ENCODE data around the gene SEC14L1. TPM values are rescaled to one million over a fixed set of nuclear protein-coding genes. Genes with fewer than 3 reads are reported as not detected.
"Not testable (repeated sequence)": the region's sequence is repeated elsewhere in the genome, so short reads cannot be mapped to it uniquely, and the experiment has no call there.

Gene SEC14L1
- total RNA-seq, 1 experiment from 2014 or later, result 48.1 TPM

DNA sequence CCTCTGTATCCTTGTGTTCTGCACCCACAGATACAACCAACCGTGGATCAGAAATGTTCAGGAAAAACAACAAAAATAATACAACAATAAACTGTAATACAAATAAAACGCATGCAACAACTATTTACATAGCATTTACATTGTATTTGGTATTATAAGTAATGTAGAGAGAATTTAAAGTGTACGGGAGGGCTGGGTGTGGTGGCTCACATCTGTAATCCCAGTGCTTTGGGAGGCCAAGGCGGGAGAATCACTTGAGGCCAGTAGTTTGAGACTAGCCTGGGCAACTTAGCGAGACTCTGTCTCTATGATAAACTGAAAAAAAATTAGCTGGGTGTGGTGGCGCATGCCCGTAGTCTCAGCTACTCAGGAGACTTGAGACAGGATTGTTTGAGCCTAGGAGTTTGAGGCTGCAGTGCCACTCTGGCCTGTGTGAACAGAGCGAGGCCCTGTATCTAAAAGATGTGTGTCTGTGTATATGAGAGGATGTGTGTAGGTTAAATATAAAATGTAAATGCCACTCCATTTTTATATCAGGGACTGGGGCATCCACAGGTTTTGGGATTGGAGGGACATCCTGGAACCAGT lies 13.3 kb downstream of the SEC14L1 start:
- peak; percentile 42 for DNase-seq (ENCODE audit: low spot score)
- in situ Hi-C loops (cut with HindIII; ENCODE audit: low sequenced_read_pairs), result no loop called here

DNA sequence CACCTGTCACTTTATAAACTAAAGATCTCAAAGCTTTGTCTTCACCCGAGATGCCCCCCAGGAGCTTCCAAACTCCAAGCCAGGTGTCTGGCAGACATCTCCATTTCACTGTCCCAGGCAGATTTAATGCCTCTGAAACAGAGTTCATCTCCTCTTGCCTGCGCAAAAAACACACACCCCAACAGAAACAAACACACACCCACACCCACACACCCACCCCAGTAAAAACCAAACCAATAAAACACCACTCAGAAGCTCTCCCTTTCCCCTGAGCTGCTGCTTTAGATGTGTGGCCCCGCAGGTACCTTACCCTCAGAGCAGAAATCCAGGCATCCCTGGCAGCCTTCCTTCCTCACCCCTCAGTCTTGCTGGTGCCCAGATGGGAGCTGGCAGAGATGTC lies 14.4 kb downstream of the SEC14L1 start:
- in situ Hi-C loops (cut with HindIII; ENCODE audit: low sequenced_read_pairs), result no loop called here
- DNase-seq (ENCODE audit: low spot score), result peak; percentile 54

DNA sequence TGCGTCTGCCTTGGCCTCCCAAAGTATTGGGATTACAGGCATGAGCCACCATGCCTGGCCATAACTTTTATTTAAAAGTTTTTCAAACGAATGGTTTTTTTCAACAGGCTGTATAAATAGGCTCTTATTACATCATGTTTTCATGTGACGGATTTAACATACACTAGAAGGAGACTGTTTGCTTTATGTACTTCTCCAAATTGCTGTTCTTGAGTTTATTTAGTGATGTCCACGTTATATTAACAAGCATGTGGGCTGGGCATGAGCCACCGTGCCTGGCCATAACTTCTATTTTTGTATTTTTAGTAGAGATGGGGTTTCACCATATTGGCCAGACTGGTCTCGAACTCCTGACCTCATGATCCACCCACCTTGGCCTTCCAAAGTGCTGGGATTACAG lies 17.0 kb downstream of the SEC14L1 start:
- DNase-seq (ENCODE audit: low spot score); in situ Hi-C loops (cut with HindIII; ENCODE audit: low sequenced_read_pairs): not testable (repeated sequence)

DNA sequence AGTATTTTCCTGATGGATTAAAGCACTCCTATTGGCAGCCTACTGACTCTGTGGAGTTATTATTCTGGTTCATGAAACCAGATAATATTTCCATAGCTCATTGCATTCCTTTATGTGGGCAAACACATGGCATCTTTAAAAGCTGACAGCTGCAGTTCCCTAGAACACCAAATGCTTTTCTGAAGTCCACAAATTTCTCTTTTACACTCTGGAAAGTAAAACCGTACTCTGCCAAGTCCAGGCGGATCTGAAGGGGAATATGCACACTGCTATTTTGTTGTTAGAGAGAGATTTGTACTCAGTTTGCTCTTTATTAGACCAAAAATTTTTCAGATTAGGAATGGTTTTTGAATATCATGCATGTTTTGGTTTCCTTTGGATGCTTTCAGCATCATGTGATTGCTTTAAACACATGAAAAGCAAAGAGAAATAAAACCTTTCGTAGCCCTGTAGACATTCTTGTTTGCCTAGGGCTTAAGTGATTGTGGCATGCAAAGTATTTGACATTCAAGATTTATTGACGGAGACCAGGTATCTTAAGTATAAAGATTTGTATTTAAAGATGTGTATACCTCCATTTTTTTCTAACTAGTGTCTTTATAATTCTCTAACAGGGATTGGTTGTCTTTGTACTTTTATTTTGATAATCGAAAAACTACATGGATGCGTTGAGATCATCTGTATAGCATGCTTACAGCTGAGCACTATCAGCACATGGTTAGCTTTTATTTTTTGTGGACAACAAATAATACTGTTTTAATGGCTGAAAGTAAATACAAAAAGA lies 19.5 kb downstream of the SEC14L1 start:
- in situ Hi-C loops (cut with HindIII; ENCODE audit: low sequenced_read_pairs), result no loop called here
- peak; percentile 75 for DNase-seq (ENCODE audit: low spot score)

DNA sequence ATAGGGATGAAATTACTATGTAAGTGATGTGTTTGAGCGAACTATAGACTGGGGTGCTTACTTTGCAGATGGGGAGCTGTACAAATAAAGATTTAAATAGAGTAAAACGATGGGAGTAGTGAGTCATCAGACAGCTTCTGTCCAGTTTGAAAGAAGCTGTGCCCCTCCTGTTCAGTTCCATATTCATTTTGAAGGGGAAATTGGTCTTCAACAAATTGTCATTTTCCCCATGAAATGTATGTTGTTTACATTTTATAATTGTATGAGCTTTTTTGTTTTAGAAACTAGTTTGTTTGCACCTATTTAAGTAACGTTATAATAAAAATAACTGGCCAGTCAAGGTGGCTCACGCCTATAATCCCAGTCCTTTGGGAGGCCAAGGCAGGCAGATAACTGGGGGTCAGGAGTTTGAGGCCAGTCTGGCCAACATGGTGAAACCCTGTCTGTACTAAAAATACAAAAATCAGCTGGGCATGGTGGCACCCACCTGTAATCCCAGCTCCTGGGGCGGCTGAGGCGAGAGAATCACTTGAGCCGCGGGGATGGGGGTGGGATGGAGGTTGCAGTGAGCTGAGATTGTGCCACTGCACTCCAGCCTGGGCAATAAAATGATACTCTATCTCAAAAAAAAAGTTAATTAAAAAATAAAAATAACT lies 20.2 kb downstream of the SEC14L1 start:
- no peak for DNase-seq (ENCODE audit: low spot score)
- in situ Hi-C loops (cut with HindIII; ENCODE audit: low sequenced_read_pairs), result no loop called here

DNA sequence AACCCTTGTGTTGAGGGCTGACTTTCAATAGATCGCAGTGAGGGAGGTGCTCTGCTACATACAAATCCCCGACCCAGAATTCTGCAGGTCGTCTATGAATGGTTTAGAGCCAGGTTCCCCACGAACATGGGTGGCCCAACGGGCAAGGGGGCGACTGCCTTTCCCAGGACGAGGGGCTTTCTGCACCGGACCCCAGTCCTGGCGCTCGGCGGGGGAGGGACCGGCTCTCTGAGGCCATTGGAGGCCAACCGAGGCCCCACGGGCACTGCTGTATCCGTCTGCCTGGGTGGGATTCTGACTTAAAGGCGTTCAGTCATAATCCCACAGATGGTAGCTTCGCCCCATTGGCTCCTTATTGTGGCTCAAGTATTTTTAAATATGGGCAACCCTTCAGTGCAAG lies 21.2 kb downstream of the SEC14L1 start:
- DNase-seq (ENCODE audit: low spot score), result no peak
- in situ Hi-C loops (cut with HindIII; ENCODE audit: low sequenced_read_pairs), result no loop called here

DNA sequence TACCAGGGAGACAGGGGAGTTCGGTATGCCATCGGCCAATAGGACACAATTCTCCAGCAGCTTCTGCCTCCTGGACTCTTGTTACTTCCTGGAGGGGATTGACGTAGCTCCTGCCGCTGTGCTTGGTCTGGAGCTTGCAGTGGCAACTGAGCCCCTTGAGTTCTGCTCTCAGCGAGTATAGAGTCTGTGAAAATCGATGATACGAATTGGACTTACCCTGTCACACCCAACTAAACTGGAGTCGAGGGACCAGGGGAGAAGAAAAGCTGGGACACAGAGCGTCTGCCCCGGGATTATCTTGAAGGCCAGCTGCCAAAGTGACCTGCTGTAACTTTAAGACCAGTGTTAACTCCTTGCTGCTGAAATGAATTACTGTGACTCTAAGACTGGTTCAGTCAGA lies 22.2 kb downstream of the SEC14L1 start:
- DNase-seq (ENCODE audit: low spot score), result peak; percentile 59
- in situ Hi-C loops (cut with HindIII; ENCODE audit: low sequenced_read_pairs), result no loop called here

DNA sequence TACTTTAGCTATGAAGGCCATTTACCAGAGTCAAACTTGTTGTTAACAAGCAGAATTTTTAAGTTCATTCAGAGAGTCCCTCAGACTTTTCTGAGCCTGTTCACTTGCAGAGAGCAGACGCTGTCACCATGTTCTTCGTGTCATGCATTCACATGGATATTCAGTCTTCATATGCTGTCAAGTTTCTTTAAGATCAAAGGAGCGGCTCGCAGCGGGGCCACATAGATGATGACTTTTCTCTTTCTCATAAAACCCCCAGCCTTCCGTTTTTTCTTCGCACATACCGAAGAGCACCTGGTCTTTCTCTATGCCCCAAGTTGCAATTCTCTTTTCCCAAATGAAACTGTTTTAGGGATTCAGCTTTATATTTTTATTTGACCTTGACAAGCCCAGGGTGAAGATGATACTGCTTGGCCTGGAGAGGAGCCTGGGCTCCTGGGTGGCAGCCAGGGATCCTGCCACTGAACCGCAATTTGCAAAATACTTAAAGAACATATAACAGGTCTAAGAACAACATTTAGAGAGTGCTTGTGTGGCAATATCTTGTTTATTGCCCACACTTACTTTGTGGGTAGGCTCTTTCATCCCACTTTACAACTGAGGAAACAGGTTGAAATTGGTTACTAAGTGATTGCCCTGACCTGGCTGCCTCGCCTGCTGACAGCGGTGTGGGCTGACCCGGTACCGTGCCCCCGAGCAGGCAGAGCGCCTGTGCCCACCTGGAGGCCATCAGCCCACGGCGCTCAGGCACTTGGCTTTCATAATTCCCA lies 22.9 kb downstream of the SEC14L1 start:
- in situ Hi-C loops (cut with HindIII; ENCODE audit: low sequenced_read_pairs), result no loop called here
- peak; percentile 43 for DNase-seq (ENCODE audit: low spot score)

DNA sequence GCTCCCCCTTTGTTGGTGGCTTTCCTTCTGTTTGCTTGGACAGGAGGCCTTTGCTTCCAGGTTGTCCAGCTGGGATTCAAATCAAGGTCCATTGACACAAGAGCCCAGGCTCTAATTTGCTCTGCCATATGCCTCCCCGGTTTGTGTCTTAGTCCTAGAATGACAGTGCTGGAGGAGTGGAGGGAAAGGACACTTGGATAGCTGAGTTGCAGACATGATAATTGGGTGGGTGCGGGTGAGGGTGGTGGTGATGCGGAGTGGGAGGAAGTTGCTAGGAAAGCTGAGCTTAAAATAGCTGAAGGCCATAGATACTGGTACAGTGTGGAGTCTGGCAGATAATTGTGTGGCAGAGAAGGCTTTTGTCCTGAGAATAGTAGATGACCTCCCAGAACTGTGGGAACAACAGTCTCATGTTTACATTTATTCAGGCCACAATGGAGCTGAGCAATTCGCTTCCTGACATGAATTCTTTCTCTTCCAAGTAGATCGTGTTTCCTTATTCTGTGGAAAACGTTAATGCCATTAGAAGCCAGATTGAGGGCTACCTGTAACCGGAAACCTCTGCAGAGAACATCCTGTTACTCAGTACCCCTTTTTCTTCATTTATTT lies 23.8 kb downstream of the SEC14L1 start:
- in situ Hi-C loops (cut with HindIII; ENCODE audit: low sequenced_read_pairs), result no loop called here
- DNase-seq (ENCODE audit: low spot score), result peak; percentile 95

DNA sequence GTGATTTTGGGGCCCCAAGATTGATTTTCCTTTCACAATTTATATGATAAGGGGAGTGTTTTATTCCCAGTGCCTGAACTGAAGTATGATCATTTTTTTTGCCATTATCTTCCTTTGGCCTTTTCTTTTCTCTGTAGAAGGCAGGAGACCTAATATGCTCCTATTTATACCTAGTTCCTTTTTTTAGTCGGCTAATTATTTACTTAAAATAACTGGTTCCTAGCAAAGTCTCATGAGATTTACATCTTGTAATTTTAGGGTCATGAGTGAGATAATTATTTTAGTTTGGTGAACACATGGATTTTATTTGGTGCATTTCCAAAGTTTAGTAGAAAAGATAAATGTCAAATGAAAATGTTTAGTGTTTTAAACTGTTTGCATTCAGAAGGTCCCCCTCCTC lies 24.8 kb downstream of the SEC14L1 start:
- DNase-seq (ENCODE audit: low spot score), result no peak
- in situ Hi-C loops (cut with HindIII; ENCODE audit: low sequenced_read_pairs), result no loop called here

DNA sequence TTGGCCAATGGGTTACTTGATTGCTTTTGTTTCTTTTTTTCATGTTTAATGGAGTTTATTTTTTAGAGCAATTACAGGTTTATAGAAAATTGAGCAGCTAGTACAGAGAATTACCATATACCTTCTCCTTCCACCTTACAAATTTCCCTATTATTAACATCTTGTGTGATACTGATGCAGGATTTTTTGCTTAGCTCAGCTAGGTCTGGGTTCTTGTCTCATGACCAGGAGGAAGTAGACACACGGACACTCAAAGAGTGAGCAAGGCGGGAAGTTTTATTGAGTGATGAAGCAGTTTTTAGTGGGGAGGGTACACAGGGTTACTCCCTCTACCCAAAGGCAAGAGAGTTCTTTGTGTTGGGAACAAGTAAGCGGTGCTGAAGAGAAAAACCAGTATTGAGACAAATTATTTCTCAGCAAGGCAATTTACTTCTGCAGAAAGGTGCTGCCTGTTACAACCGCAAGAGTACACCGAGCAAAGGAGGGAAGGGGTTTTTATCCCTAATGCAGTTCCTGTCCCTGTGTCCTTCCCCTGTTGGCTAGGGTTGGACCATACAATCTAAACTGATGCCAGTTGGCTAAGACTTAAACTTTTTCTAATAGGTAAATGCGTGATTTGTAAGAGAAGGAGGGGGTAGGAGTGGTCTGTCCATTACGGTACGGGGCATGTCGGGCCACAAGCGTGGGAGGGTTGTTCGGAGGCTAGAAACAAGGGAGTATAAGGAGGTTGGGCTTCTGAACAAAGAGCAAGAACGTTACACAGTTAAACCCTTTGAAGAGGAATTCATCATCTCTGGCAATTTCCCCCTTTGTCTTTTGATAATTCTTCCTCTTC lies 26.9 kb downstream of the SEC14L1 start:
- no peak for DNase-seq (ENCODE audit: low spot score)
- in situ Hi-C loops (cut with HindIII; ENCODE audit: low sequenced_read_pairs), result no loop called here

DNA sequence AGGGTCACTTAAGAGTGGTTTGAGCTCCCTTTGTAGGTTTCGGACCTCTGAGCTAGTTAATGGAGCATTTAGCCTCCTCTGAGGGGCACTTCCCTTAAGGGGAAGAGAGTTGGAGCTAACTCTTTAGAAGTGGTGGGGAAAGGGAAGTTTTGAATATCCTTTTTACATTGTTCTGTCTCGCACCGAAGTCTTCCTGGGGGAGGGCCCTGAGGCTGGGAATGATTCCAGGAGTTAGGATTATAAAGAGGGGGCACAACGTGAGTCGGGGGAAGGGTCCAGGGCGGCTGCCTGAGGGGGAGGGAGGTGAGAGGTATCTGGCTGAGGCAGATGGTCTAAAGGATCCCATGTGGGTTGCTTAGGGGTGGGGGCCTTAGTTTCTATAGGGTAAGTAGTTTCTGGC lies 32.3 kb downstream of the SEC14L1 start:
- no peak for DNase-seq (ENCODE audit: low spot score)
- in situ Hi-C loops (cut with HindIII; ENCODE audit: low sequenced_read_pairs), result no loop called here

DNA sequence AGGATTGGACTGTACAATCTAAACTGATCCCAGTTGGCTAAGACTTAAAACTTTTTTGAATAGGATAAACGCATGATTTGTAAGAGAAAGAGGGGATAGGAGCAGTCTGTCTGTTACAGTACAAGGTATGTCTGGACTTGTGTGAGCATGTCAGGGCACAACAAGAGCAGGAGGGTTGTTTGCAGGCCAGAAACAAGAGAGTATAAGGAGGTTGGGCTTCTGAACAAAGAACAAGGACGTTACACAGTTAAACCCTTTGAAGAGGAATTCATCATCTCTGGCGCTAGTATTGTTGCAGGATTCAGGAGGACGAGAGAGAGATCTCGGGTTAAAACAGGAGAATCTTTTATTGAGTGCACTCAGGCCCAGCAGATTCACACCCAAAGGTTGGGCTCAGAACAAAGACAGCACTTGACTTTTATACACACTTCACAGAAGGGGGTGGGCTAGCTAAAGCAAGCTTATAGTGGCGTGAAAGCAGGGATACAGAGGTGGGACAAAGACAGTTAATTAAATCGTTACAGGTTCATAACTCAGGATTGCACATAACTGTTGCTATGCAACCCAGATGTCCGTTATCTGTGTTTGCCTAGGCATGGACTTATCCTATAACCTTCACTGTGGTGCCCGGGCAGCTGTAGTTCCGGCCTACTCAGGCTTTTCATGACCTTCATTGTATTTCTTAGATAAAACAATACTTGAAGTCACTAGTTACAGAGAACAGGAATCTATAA lies 34.3 kb downstream of the SEC14L1 start:
- DNase-seq (ENCODE audit: low spot score), result no peak
- in situ Hi-C loops (cut with HindIII; ENCODE audit: low sequenced_read_pairs), result no loop called here

DNA sequence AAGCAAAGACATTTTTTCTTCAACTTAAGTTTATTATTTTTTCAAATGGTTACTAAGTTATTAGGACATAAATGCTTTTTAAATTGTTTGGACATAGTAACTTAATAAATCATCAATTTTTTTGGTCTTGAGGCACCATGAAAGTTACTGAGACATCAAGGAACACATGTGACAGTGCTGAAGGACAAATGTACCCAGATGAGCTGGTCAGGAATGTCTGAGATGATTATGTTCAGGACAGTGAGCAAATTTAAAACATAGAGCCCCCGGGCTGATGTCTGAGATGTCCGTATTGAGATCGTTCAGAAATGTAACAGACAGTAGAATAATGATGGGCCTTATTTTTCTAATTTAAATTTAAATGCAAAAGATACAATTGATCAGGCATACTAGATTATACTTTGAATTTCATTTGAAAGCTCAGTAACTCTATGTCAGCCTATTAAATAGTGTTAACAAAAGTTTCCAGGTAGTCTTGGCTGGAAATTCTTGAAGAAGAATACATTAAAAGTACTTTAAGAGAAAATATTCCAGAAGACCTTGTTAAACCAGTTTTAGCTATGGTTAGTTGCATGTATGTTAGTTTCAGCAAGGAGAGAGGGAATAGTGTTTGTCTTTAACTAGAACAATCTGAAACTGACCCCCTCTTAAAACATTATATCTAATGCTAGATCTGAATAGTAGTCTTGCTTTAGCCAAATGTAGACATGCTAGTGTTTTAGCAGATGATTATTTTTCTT lies 36.4 kb downstream of the SEC14L1 start:
- no peak for DNase-seq (ENCODE audit: low spot score)
- in situ Hi-C loops (cut with HindIII; ENCODE audit: low sequenced_read_pairs), result no loop called here

DNA sequence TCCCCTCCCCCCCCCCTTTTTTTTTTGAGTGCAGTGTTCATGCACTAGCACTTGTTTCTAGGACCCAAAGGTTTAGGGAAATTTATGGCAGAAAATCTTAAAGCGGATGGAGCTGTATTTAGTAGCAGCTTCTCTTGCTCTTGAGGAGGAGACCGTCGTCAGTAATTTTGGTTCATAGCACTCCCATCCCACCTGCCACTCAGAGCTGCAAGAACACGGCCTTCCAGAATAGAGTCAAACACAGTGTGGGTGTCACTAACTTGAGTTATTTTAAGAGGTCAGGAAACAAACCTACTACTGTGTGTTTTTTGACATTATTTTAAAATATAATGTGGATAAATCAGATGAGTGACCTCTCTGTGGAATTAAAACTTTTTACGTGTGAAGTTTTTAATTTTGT lies 37.3 kb downstream of the SEC14L1 start:
- in situ Hi-C loops (cut with HindIII; ENCODE audit: low sequenced_read_pairs), result no loop called here
- DNase-seq (ENCODE audit: low spot score), result no peak

DNA sequence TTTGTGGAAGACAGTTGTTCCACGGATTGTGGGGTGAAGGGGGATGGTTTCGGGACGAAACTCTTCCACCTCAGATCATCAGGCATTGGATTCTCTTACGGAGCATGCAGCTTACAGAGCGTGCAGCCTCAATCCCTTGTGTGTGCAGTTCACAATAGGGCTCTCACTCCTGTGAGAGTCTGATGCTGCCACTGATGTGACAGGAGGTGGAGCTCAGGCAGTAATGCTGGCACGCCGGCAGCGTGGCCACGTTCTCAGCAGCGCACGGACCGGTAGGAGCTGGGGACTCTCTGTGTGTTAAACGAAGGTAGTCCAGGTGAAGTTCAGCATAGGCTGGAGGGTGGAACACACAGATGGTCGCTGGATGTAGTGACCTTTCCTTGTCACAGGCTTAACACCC lies 37.8 kb downstream of the SEC14L1 start:
- in situ Hi-C loops (cut with HindIII; ENCODE audit: low sequenced_read_pairs), result no loop called here

More for the DNA sequence above, 37.8 kb downstream of the SEC14L1 start:
- DNase-seq (ENCODE audit: low spot score), result peak; percentile 82
